ENCODE measurements around the gene UMOD.

UMOD gene

GRCh38 chr16:20302389-20302788 is 50.1 kb downstream of the UMOD start:
- POLR2A ChIA-PET (ENCODE audit: low non-redundant PET): no interaction called here
- CTCF ChIA-PET: no interaction called here
- TF ChIP-seq, protein P1, sequence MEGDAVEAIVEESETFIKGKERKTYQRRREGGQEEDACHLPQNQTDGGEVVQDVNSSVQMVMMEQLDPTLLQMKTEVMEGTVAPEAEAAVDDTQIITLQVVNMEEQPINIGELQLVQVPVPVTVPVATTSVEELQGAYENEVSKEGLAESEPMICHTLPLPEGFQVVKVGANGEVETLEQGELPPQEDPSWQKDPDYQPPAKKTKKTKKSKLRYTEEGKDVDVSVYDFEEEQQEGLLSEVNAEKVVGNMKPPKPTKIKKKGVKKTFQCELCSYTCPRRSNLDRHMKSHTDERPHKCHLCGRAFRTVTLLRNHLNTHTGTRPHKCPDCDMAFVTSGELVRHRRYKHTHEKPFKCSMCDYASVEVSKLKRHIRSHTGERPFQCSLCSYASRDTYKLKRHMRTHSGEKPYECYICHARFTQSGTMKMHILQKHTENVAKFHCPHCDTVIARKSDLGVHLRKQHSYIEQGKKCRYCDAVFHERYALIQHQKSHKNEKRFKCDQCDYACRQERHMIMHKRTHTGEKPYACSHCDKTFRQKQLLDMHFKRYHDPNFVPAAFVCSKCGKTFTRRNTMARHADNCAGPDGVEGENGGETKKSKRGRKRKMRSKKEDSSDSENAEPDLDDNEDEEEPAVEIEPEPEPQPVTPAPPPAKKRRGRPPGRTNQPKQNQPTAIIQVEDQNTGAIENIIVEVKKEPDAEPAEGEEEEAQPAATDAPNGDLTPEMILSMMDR (conservative IDR thresholded peaks at IDR 0.05; ENCODE audit: low read depth): no peak
- no peak for DNase-seq (ENCODE audit: low spot score)
- no peak overlapping the region for H3K27ac ChIP-seq

DNA sequence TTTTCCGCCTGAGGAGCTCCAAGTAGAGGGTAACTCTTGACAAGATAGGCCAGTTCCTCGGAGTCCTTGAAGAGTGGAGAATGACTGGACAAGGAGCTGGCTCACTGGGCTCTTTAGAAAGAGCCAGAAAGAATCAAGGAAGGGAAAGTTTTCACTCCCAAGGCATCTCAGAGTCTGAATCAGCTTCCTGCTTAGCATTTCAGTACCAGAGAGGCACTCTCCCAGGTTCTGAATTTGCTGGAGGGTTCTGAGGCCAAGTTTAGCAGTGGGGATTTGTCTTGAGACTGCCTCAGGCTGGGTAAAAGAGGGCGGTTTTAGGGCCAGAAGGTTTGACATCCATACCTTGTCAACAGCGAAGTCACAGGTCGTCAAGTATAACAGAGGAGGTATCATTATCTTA is 50.7 kb downstream of the UMOD start:
- CTCF ChIA-PET: interaction anchor here (0.6 kb wide), 1 partner anchor 27 kb away, joined by 6 read pairs; no protein-coding TSS in a partner anchor
- POLR2A ChIA-PET (ENCODE audit: low non-redundant PET): no interaction called here
- DNase-seq (ENCODE audit: low spot score): no peak
- TF ChIP-seq, protein P1 (conservative IDR thresholded peaks at IDR 0.05; ENCODE audit: low read depth): no peak
- H3K27ac ChIP-seq: no peak overlapping the region

GRCh38 chr16:20300312-20301097 is 52.0 kb downstream of the UMOD start:
- H3K27ac ChIP-seq: no peak overlapping the region
- ChIA-PET POLR2A (ENCODE audit: low non-redundant PET) (no interaction called here), CTCF (interaction anchor here (0.6 to 1.8 kb wide), 20 partner anchors 9 to 745 kb away, joined by 3 to 32 read pairs (median 4); partner anchors contain the start of gene VPS35L)
- TF ChIP-seq, protein P1 (conservative IDR thresholded peaks at IDR 0.05; ENCODE audit: low read depth): peak; percentile 64
- peak; percentile 58 for DNase-seq (ENCODE audit: low spot score)

- TF ChIP-seq, protein P1 (conservative IDR thresholded peaks at IDR 0.05; ENCODE audit: low read depth): no peak
- ChIA-PET CTCF (interaction anchor here (0.9 kb wide), 1 partner anchor 391 kb away, joined by 5 read pairs; no protein-coding TSS in a partner anchor), POLR2A (ENCODE audit: low non-redundant PET) (no interaction called here)
- DNase-seq (ENCODE audit: low spot score): no peak
- H3K27ac ChIP-seq: no peak overlapping the region
These were observed 54.1 kb downstream of the UMOD start for GRCh38 chr16:20298452-20298851.

DNA sequence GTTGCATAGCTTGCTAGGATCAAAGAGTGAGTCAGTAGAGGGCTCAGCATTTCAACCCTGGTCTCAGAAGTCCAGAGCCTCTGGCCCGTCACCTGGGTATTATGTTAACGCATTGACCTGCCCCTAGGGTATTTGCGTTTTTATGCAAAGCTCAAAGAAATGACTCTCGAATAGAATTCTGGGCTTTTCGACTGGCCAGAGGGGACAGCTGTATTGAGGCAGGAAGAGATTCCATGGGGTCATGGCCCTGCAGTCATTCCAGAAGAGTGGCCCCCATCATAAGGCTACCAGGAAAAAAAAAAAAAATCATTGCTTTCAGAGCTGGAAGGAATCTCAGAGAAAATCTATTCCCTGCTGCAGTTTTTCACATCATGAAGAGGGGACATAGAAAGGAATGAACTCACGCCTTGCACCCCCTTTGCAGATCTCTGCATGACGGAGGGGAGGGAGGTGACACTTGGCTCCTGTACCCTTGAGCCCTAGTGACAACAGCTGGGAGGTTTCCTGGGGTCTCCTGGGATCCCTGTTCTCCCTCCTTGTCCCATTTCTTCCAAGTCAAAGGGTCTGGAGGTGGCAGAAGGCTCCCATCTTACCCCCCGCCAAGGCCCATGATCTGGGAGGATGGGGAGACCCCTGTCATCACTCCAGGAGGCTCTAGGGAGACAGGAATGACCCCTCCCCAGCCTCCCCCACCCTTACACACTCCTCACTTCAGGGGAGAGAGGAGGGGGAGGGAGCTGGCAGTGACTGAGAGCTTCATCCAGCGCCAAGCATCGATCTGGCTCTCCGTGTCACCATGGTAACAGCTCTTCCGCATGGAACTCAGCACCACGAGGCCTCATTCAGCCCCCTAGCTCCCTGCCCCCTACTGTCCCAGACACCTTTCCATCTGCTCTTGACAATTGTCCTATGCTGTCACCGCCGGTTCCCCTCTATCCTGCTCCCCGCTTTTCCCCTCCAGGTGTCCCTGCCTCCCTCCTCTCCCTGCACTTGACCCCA is 61.0 kb downstream of the UMOD start:
- POLR2A ChIA-PET (ENCODE audit: low non-redundant PET): no interaction called here
- no peak for DNase-seq (ENCODE audit: low spot score)
- CTCF ChIA-PET: no interaction called here
- TF ChIP-seq, protein P1 (conservative IDR thresholded peaks at IDR 0.05; ENCODE audit: low read depth): no peak
- no peak overlapping the region for H3K27ac ChIP-seq

DNA sequence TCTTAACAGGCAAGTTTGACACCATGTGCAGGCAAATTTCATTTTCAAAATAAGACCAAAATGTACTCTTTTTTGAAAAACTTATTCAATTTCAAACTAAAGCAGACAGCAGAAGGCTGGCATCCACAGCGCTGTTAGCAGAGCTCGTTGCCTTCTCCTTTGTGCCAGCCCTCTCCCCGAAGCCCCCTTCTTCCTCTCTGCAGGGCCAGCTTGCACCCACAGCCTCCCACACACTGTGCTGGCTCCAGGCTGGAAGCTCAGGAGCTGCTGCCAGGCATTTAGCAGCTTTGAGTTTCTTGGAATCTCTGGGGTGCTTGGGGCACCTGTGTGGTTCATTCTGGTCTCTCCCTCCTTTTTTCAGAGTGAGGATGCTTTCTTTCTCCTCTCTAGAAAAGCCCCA is 62.9 kb downstream of the UMOD start:
- no peak overlapping the region for H3K27ac ChIP-seq
- TF ChIP-seq, protein P1 (conservative IDR thresholded peaks at IDR 0.05; ENCODE audit: low read depth): no peak
- ChIA-PET CTCF (interaction anchor here (0.7 to 2.3 kb wide), 2 partner anchors 11 to 240 kb away, joined by 3 to 6 read pairs; no protein-coding TSS in a partner anchor), POLR2A (ENCODE audit: low non-redundant PET) (no interaction called here)
- no peak for DNase-seq (ENCODE audit: low spot score)
